Activated CD8-positive, alpha-beta memory T cell treated with anti-CD3 and anti-CD28 coated beads, Interleukin-2, amount 50 U/mL, for 4 hours (primary cell): ENCODE measurements around the gene CNKSR2.

Experiments used
- DNase-seq: peaks from one replicate; pipeline ENCODE4 v3.0.0-alpha.2; 2020

CNKSR2 gene

DNA sequence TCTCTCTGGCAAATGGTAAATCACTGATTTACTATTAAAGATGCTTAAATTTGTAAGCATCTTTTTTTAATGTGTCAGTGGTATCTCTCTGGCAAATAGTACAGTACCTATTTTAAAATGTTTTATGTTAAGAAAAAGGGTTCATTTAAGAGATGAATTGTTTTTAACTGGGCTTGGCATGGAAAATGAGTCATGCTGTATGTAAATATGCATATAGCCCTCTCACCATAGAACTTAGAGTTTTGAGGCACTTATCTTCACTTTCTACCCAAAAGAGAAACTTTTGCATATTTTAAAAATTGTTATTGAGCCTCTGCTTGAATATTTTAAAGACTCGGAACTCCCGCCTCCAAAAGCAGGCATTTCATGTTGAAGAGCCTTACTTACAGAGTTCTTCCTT is 246.0 kb downstream of the CNKSR2 start:
- no peak for DNase-seq

DNA sequence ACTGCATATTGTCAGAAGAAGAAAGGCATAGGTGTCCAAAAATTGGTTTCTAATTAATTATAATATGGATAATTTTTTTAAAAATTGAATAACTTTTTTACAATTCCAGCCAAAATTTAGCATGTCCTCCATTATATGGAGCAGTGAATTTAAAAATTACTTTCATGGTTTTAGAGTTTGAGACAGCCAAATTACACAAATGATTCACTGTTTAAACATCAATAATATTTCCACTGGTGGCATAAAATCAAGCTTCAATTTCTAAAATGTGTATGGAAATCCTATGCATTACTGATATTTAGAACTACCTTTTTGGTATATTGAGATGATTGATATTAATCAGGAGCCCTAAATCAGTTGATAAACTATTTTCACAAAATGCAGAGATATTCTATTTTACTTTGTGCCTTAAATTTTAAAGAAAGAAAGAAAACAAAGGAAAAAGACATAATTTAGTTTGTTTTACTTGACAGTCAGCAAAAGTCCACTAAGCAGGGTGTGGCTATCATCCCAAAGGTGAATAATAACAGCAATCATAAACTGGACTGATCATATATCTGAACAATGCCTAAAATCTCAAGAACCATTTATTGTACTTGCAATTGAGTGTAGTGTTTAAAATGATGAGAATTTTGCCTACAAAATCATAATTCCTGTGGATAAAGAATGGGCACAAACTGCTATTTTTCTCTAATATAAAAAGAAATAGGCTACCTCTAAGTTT is 249.7 kb downstream of the CNKSR2 start:
- DNase-seq, result no peak

DNA sequence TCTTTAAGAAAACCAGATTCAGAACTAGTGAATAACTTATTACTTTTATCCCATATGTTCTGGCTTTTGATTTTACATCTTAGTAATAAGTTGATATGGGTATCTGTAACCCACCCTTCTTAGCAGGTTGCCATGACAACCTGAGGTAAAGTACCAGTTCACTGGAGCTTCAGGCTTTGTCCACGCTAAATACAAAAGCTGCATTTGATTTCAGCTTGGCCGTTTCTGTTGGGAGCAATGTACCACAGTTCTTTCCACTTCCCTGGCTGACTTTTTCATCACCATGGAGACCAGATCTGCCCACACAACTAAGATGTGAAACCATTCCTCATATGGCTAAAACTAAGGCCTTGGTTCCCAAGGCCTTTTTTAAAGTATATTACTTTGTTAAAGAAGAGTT is 257.8 kb downstream of the CNKSR2 start:
- no peak for DNase-seq

DNA sequence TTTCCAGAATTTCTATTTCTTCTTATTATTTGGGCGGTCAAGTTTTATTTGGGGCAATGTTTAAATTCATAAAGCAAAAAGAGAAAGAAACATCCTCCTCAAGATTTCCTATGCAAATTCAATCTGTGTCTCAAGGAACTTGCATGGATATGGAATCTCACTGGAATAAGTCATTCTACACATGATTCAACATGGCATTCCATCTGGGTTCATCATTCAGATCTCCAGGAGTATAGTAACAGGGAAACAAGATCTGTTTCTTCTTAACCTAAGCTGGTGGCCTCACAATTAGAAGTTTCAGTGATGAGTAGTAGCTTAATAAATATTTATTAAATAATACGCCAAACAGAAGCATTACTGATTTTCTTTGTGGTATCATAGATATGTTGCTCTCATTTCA is 264.1 kb downstream of the CNKSR2 start:
- DNase-seq, result no peak

DNA sequence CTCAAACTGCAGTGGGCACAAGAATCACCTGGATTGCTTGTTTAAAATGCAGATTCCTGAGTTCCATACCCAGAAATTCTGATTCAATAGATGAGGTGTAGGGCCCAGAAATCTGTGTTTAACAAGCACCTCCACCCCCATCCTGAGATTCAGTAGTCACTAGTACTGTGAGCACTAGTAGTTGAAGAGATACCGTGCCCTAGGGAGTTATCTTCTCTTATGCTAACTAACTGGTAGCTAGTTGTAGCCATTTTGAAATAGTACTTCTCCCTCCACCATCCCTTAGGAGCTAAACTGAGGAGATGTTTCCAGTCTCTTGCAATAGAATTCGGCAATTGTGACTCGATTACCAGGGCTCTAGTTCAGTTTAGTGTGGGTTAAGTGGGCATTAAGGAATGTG is 265.6 kb downstream of the CNKSR2 start:
- DNase-seq, result no peak

DNA sequence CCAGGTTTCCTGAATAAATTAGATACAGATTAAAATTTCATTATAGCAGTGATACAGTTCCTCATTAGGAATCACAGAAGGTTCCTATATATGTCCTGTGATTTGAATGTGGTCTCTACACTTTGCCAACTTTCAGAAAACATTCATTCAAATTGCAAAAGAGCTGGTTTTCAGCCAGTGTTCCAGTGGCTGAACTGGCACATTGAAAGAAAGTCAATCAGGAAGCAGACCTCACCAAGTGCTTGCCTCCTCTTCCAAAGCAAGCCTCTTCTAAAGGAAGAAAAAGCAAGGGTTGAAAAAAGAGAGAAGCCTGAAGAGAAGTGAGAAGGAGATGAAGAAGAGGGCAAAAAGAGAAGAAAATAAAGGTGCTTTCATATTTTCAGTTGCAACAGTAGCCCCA is 271.2 kb downstream of the CNKSR2 start:
- DNase-seq, result no peak

DNA sequence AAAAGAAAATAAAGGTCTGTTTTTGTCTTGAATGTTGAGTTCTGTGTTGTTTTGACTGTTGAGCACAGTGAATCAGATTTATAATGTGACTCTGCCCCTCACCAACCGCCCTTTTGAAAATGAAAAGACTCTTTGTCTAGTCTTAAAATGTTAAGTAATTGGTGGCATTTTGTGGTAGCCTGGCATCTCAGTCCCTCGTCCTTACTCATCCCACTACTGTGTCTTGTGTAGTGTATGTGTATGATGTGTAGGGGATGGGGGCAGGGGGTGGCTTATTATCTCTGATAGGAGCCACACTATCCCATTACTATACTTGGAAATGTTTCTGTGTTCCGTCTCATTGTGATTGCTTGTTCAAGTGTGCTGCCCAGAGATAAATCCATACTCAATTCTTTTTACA is 271.7 kb downstream of the CNKSR2 start:
- DNase-seq, result no peak

DNA sequence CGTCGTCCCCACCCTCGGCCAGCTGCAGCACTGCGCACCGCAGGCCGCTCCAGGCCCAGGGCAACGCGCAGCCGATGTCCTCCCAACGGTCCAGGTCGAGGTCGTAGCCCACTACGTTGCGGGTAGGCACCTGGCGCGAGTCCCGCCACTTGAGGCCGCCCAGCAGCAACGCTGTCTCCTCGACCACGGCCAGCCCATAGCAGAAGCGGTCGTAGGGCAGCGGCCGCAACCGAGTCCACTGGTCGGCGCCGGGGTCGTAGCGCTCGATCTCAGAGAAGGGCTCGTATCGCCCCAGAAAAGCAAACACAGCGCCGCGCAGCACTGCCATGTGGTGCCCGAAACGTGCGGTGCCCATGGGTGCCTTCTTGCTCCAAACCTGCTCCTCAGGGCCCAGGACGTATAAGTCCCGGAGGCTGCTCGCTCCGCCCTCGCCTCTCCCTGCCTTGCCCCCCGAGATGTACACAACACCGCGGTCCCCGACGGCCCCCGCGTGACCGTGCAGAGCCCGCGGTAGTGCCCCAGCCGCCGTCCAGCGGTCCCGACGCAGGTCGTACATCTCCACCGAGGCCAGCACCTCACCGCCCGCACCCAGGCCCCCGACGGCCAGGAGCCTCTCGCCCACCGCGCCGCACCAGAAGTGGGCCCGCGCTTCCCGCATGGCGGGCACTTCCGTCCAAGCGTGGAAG is 281.8 kb downstream of the CNKSR2 start:
- no peak for DNase-seq

DNA sequence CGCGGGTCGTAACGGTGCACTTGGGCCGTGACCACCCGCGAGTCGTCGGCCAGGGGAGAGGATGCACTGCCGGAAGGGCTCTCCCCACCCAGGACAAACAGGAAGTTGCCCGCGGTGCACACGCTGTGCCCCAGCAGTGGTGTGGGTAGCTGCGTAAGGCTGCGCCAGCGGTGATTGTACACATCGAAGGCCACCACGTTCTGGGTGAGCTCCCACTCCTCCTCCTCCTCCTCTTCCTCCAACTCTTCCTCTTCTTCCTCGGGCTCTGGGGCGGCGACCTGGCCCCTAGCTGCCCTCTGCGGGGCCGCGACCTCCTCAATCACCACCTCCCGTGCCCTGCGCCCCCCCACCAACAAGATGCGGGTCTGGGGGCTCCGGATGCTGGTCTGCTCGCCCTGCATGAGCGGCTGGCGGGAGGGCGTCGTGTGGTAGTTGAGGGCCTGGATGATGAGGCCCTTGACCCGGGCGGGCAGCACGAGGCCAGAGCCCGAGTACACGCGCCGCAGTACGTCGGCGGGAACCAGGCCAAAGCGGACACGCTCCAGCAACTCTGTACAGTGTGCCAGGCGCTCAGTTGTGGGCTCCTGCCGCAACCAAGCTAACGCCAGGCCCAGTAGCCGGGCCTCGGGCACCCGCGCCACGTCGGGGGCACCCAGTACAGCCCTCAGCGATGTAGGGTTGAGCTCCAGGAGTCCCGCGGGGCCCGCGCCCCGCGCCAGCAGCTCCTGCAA is 282.5 kb downstream of the CNKSR2 start:
- no peak for DNase-seq

DNA sequence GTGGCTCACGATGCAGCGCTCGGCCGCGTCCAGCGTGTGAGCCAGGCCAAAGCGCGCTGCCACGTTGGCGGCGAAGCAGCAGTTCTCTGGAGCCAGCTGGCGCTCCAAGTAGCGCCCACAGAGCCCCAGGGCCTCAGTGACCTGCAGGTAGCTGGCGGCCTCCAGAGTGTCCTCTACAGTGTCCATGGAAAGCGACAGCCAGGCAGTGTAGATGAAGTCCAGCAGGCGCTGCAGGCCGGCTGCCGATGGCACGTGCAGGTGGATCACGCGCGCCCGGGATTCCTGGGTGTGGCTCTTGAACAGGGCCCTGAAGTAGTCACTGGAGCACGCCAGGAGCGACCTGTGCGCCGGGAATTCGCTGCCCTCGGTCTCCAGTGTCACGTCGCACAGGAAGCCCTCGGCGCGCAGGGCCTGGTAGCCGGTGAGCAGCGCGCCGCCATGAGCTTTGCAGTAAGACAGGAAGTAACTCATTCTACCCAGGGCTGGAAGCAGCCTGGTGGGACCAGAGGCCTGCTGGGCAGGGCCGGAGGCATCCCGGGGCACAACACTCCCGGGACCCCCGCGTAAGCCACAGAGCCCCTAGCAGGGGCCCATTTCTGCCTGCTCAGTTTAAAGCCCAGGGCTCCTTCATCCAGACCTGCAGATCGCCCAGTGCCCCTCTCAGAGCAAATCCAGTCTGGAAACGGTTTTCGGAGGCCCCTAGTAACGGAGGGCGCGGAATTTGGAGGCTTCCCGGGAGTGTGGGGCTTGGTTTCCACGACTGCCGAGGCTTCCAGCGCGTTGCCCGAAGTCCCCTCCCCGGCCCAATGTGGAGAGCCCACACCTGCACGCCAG is 283.3 kb downstream of the CNKSR2 start:
- peak; percentile 16 for DNase-seq

DNA sequence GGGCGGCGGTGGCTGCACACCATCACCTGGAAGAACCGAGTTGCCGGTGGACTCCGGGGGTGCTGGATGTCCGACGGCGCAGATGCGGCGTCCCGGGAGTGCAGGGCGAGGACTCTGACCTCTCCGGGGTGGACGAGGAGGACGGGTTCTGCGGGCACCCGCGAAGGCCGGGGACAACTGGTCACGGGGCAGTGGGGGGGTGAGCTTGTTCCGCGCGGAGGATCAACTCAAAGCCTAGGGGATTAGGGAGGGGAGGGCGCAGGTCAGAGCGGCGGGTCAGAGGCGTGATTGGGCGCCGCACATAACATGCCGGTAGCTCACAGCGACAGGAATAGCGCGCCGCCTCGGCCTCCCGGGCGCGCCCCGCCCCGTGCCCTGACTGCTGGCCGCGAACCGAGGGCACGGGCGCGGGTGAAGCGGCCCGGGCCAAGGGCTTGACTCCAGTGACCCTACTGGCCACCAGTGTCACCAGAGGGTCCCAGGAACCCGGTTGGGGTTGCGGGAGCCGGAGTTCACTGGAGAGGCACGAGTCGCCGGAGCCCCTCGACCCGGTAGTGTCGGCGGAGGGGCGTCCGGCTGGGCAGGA is 284.0 kb downstream of the CNKSR2 start, which contains the start of gene KLHL34:
KLHL34 (minus strand) TSS at position 179 of the 586 bp plus-strand sequence. CDS start 542 bp downstream, outside the sequence.
- peak; percentile 16 for DNase-seq

DNA sequence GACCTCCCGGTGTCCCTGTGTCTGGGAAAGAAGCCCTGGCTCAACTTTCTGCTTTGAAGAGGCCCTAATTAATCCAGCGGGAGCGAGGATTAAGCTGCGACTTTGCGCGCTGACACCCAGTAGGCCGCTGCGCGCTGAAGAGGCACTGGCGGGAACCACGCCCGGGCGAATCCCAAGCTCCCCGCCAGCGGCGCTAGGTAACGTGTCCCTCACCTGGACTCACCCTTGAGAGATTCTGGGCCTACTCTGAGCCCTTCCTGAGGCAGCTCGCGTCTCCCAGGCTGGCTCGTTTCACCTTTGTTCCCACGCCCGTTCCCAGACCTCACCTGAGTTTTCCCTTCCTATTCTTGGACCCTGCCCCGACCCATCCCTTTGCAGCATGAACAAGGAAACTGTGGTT is 284.5 kb downstream of the CNKSR2 start:
- DNase-seq, result peak; percentile 13

DNA sequence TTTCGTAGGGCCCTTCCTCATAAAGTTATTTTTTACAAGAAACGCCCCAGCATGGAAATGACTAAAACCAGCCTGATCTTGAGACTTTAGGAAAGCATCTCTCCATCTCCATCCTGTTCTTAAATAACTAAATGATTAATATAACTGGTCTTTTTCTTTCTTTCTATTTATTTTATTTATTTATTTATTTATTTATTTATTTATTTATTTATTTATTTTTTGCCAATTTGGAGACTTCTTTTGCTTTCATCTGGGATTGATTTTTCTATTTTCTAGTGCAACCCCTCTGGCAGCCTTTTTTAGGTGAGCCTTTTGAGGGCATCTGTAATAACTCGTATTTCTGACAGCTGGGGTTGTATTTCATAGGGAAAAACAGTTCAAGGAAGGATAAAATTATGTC is 285.1 kb downstream of the CNKSR2 start:
- DNase-seq, result no peak

DNA sequence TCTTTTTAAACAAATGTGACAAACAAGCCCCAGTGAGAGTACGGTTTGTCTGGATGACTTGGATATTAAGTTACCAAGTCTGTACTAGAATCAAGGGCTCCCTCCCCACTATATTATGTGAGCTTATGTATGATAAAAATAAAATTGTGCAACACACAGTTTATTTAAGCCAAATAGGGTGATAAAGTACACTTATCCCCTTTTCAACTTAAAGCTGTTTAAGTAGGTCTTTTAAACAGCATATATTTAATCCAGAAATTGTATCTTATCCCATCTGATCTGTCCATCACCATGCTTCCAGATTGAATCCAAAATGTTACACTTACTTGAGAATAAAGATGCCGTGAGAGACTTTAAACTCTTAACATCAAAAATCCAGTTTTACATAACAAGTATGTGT is 285.9 kb downstream of the CNKSR2 start:
- no peak for DNase-seq

DNA sequence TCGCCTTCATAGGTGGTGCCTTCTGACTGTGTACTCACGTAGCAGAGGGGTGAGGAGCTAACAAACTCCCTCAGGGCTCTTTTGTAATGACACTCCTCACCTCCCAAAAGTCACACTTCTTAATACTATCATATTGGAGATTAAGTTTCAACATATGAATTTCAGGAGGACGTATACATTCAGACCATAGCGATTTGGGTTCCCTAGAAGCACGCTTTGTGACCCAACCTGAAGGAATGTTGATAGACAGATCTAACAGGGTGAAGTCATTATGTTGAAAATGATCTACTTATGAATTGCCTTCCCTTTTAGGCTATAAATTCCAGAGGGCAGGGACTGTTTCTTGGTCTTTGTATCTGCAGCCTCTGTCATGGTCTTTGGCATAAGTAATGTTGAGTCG is 287.1 kb downstream of the CNKSR2 start:
- DNase-seq, result no peak

DNA sequence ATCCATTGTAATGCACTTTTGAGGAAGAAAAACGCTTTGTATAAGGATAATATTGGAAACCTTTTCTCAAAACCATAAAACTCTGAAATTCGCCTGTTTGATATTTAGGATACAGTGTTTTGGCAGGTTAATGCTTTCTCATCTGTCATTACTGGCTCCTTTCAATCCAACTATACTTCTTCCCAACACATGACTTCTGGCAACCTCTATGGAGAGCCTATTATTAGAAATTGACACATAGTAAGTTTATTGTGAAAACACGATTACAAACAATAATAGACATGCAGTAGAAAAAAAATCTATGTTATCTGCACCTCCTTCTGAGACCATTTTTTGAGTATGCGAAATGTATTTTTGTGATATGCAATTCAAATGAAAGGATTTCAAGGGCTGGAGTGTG is 288.5 kb downstream of the CNKSR2 start:
- no peak for DNase-seq

DNA sequence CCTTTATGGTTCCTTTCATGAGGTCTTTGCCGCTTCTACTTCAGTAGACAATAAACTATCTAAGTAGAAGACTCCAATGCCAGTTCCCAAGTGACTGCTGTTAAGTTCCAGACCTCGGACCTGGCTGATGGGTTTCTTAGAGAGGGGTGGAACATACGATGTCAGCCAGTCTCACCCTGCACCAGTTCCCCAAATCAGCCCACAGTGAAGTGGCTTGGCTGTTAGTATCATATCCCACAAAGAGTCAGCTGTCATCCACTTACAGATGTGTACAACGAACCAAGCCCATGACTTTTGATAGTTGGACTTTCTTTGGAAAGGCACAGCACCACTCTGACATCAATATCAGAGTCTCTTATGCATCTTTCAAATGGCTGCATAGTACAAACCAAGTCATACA is 292.0 kb downstream of the CNKSR2 start:
- DNase-seq, result no peak

DNA sequence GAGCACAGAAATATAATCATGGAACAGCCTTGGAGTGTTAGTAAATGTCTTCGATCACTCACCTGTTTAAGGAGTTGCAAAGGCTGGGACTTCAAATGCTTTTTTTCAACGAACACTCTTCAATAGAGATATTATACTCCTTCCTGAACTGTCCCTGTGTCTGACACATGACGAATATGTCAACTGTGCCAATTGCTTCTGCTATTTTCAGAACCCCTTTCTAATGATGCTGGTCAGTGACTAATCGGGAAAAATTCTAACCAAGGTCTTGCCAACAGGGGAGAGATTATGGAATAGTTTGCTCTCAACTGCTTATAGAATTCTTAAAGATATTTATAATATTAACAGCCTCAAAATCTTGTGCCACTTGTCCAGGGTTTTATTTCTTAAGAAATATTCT is 292.5 kb downstream of the CNKSR2 start:
- DNase-seq, result no peak

DNA sequence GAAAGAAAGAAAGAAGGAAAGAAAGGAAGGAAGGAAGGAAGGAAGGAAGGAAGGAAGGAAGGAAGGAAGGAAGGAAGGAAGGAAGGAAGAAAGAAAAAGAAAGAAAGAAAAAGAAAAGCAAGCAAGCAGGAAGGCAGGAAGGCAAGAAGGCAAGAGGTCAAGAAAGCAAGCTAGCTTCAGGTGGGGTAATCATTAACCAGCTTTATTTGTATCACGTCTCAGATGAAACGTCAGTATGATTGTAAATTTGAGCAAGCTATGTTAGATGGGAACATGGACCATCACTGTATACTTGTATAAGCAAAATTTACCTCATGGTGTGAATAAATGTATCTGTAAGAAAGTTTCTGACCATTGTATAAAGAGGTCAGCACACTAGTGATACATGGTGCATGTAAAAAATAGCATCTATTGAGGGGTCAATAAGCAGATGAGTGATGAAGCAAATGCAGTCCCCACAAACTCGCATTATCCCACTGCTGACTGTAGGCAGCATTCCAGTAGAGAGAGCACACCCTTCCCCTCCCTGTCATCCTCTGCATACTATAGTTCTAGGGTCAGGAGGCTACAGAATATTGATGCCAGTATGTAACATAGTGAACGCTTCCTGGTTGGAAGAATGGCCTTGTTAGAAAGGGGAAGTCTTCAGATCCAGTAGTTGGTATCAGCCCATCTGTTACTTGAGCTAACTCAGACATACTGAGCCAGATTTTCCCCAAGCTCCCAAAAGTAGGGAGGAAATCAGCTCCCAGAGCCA is 300.4 kb downstream of the CNKSR2 start:
- DNase-seq, result no peak

DNA sequence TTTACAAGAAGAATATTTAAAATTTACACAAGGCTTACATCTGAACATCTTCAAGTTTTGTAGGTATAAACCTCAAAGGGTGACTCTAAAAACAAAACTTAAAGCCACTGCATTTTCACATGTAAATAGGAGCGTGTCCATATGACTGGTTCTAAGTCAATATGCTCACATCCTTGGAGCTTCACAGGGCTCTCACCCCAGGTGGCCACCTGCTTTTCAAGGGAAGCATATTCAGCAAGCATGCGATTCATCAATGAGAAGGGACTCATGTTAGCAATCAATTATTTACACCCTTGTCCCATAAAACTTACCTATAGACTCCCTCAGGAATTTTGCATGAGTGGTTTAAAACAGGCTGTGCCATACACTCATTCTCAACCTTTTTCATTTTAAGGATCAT is 301.7 kb downstream of the CNKSR2 start:
- no peak for DNase-seq

DNA sequence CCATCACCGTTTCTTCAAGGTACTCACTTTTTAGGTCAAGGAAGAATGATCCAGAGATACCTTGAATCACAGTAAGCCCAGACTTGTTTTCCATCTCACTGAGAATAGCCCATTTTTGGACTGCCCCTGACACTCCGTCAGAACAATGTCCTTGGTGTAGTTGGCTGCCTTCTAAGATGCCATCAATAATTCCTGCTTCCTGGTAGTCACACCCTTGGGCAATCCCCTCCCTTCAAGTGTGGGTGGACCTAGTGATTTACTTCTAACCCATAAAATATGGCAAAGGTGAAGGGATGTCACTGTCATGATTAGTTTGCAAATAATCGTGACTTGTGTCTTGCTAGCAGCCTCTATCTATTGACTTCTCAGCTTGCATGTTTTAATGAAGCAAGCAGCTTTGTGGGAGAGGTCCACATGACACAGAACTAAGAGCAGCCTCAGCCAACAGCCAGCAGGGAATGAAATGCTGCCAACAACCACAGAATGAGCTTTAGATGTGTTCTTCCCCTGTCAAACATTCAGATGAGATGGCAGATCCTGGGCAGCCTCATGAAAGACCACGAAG is 303.9 kb downstream of the CNKSR2 start:
- no peak for DNase-seq

DNA sequence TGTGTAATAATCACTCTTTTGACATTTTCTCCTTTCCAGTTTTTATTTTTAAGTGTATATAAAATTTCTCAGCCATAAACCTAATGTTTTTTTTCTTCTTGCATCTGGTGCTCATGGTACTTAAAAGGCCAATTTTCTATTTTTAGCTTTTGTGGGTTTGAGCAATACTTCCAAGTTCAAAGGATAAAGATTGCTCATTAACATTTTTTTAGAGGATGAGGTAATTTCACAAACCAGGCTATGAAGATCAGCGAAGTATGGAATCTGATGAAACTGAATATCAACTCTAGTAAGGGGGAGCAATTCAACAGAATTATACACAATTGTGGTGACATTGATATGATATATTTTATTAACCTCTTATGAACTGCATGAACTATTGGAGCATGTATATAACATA is 309.7 kb downstream of the CNKSR2 start:
- DNase-seq, result no peak
